K562 (cell line): Measurements from ENCODE around the gene TMEM59. TPM values are rescaled to one million over a fixed set of nuclear protein-coding genes. Genes with fewer than 3 reads are reported as not detected.

Source experiments
- CEBPB ChIP-seq: fragments of 450-650 bp; IDR thresholded peaks from 2 replicates; pipeline ENCODE4 v1.6.1; 2016; ENCODE audit warnings: missing genetic modification characterization, missing compliant biosample characterization
- ESRRA ChIP-seq: fragments of 450-650 bp; IDR thresholded peaks from 2 replicates; pipeline ENCODE4 v1.6.1; 2014; ENCODE audit warnings: low read depth, mild to moderate bottlenecking, moderate library complexity, borderline replicate concordance
- IRF2 ChIP-seq: sonication (generic); formaldehyde crosslinking; IDR thresholded peaks from 2 replicates; pipeline ENCODE4 v1.8.1; 2022; ENCODE audit warnings: mild to moderate bottlenecking, missing genetic modification reagents
- KHSRP ChIP-seq: fragments of 450-650 bp; IDR thresholded peaks from 2 replicates; pipeline ENCODE4 v1.6.1; 2017
- MEF2A ChIP-seq: IDR thresholded peaks from 2 replicates; pipeline ENCODE4 v1.6.1; 2011; ENCODE audit warnings: low read depth, mild to moderate bottlenecking, low read length, moderate library complexity; ENCODE audit not compliant: control insufficient read depth
- PBX2 ChIP-seq, 2 experiments: IDR thresholded peaks in 1 of 2; conservative IDR thresholded peaks in 1 of 2; 2 replicates each; pipeline ENCODE4 v1.6.1; 2016; ENCODE audit warnings: low read depth in 2 of 2, mild to moderate bottlenecking in 1 of 2, missing compliant biosample characterization in 1 of 2, missing genetic modification characterization in 1 of 2, moderate library complexity in 1 of 2
- RNF2 ChIP-seq: sonication (generic); IDR thresholded peaks from 2 replicates; pipeline ENCODE4 v1.6.1; 2016
- SIX5 ChIP-seq, 2 experiments: IDR thresholded peaks; 2 replicates each; pipeline ENCODE4 v1.6.1; 2011; ENCODE audit warnings: low read length in 2 of 2, borderline replicate concordance in 1 of 2, low read depth in 1 of 2, mild to moderate bottlenecking in 1 of 2, moderate library complexity in 1 of 2; ENCODE audit not compliant: insufficient read depth in 1 of 2
- TBL1XR1 ChIP-seq, 2 experiments: IDR thresholded peaks; 2 replicates each; pipeline ENCODE4 v1.6.1; 2012; ENCODE audit warnings: improper control_type of control experiment in 2 of 2, low read length in 2 of 2, mild to moderate bottlenecking in 1 of 2
- ZBTB26 ChIP-seq: fragments of 450-650 bp; formaldehyde crosslinking; IDR thresholded peaks from 2 replicates; pipeline ENCODE4 v1.4.0; 2022; ENCODE audit warnings: missing genetic modification characterization
- ZKSCAN1 ChIP-seq: fragments of 150-350 bp; IDR thresholded peaks from 2 replicates; pipeline ENCODE4 v1.6.1; 2016; ENCODE audit warnings: low read depth, low read length
- ZNF668 ChIP-seq: fragments of 250-450 bp; sonication (Bioruptor Pico); IDR thresholded peaks from 2 replicates; pipeline ENCODE4 v1.8.0; 2022; ENCODE audit warnings: mild to moderate bottlenecking, inconsistent platforms
- ZNF830 ChIP-seq: fragments of 250-450 bp; sonication (Bioruptor Pico); IDR thresholded peaks from 2 replicates; pipeline ENCODE4 v1.5.0; 2021; ENCODE audit warnings: mild to moderate bottlenecking
- polyA plus RNA-seq, 8 experiments: library from polyadenylated mRNA; depleted of rRNA in 4 of 8; stranded (reverse) in 5 of 8; unstranded in 3 of 8; fragments of >200 nt; fragmentation: Nextera tagmentation in 2 of 8; fragmentation: Illumina TruSeq in 1 of 8; extraction: Ambion mirVana in 2 of 8; extraction: Trizol in 1 of 8; gene quantifications; 2 replicates each; pipeline versions ENCODE4 v1.2.1 to v1.2.3, GENCODE V29; 2011 to 2014; ENCODE audit warnings: inconsistent platforms in 1 of 8, missing spikeins in 1 of 8
- total RNA-seq, 7 experiments: library from RNA; depleted of rRNA in 6 of 7; stranded (reverse); fragments of >200 nt in 6 of 7; fragmentation: Illumina TruSeq in 2 of 7; extraction: Trizol in 2 of 7; gene quantifications; 2 replicates each; pipeline versions ENCODE4 v1.2.1 to v1.2.3, GENCODE V29; 2011 to 2021; ENCODE audit warnings: low replicate concordance in 1 of 7

TMEM59 gene
- total and polyA plus RNA-seq, 9 of the 15 experiments (the other 6 are each of a cell fraction or from before 2014, with no cell fraction given): 93.1 to 316 (median 151) TPM

GRCh38 chr1:54052934-54053744, at the start of gene TMEM59, which contains the start of gene TCEANC2 (continued):
- TF ChIP-seq IRF2 (CRISPR knock-in tag) (no peak), ESRRA (no peak; the same call in 1 of the 2 replicates), TBL1XR1 (IDR thresholded peaks at IDR 0.05; ENCODE audit: low read length in 2 of 2) (no peak), ZBTB26 (CRISPR knock-in tag) (no peak), ZKSCAN1 (no peak; the same call in 1 of the 2 replicates), PBX2 (CRISPR knock-in tag; IDR thresholded peaks at IDR 0.05; ENCODE audit: low read depth) (no peak), PBX2 (tag; conservative IDR thresholded peaks at IDR 0.05; ENCODE audit: low read depth) (0 out of 2 replicates have a peak, but pooled peaks have one; percentile 30), ZNF668 (CRISPR knock-in tag) (no peak), MEF2A (no peak), SIX5 (IDR thresholded peaks at IDR 0.05; ENCODE audit: borderline replicate concordance in 1 of 2, insufficient read depth in 1 of 2, low read depth in 1 of 2, low read length in 2 of 2) (peak; percentile 97), CEBPB (tag) (peak; percentile 70), RNF2 (peak; percentile 85; the same call in 1 of the 2 replicates), KHSRP (no peak), ZNF830 (CRISPR knock-in tag) (peak; percentile 78)
